ENCODE results near the gene BCL7A. TPM values are rescaled to one million over a fixed set of nuclear protein-coding genes. Genes with fewer than 3 reads are reported as not detected.

The BCL7A gene
- total RNA-seq, 1 experiment from 2014 or later = 14.5 TPM

DNA sequence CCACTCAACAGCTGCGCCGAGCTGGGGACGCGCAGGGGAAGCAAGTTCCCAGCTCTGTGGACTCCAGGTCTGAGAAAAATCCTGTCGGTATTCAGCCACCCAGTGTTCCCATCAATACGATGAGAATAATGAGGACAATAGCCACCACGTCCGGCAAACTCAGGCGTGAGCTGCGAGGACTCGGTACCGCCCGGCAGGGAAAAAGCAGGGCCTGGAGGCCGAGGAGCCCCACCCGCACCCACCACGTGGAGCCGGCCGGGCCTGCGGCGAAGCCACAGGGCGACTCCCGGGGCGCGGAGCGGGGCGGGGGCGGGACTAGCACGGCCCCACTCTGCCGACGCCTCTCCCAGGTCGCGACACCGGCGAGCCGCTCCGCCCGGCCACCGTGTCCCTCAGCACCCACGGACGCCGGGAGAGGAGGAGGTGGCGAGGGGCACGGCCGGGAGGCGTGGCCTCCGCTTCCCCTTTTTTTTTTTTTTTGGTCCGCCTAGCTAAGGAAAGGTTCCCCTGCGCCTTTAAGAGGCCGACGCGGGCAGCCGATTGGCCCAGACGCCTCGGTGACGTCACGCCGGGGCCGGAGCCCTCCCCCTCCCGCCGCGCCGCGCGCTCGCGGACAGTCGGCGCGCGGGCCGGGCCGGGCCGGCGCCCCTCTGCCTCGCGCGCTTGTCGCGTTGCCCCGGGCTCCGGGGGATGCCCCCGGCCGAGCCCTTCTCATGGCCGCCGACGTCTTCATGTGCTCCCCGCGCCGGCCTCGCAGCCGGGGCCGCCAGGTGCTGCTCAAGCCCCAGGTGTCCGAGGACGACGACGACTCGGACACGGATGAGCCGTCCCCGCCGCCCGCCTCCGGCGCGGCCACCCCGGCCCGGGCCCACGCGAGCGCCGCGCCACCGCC lies 56.7 kb downstream of the BCL7A start, which contains the start of gene MLXIP:
TSS of gene MLXIP (plus strand) at position 616 of the 892 bp plus-strand sequence. CDS start at position 714, 98 bp downstream.
- Histone ChIP-seq H3K4me3 (ENCODE audit: low read depth in 2 of 2, low read length in 2 of 2) (peak within 1 kb of the TSS; percentile 62 to 76), H3K4me1 (ENCODE audit: control insufficient read depth, insufficient read depth, low read length) (peaks cover 23% of the 10 kb centered on the region), H3K27me3 (ENCODE audit: control insufficient read depth, insufficient read depth, low read length) (no peaks in the 10 kb centered on the region), H3K27ac (ENCODE audit: low read length) (peak within 1 kb of the TSS; percentile 91), H3K9me3 (ENCODE audit: control insufficient read depth, insufficient read depth, low read depth, low read length) (no peaks in the 10 kb centered on the region), H3K36me3 (ENCODE audit: control insufficient read depth, insufficient read depth, low read length) (no peaks in the 10 kb centered on the region)
- in situ Hi-C loops (cut with HindIII; ENCODE audit: low pct_unique_long_range_greater_than_20kb, low sequenced_read_pairs) (no loop called here), intact Hi-C loops (cut with micrococcal nuclease; ENCODE audit: unreplicated experiment) (no loop called here)
- BruUV-seq (replicated peaks) = no TSS peak
- ChIA-PET POLR2A (interaction anchor here (0.6 to 1.2 kb wide), 4 partner anchors 10 to 458 kb away, joined by 3 to 6 read pairs (median 4); no protein-coding TSS in a partner anchor), CTCF (interaction anchor here (0.7 kb wide), 1 partner anchor 12 kb away, joined by 3 read pairs; no protein-coding TSS in a partner anchor)
- ATAC-seq = peak; percentile 93
- DNase-seq (ENCODE audit: low read depth, low spot score) = no peak
- TF ChIP-seq POLR2AphosphoS5 (IDR thresholded peaks at IDR 0.05; ENCODE audit: low read depth, low read length) = peak; percentile 74
- peak; percentile 86; the same call in 1 of the 2 replicates for TF ChIP-seq SIN3A (IDR thresholded peaks at IDR 0.05; ENCODE audit: borderline replicate concordance, insufficient read depth, low read depth, low read length)
- TF ChIP-seq TCF7L2 (IDR thresholded peaks at IDR 0.05; ENCODE audit: low read depth, low read length) = peak; percentile 92
- TF ChIP-seq, protein P1, sequence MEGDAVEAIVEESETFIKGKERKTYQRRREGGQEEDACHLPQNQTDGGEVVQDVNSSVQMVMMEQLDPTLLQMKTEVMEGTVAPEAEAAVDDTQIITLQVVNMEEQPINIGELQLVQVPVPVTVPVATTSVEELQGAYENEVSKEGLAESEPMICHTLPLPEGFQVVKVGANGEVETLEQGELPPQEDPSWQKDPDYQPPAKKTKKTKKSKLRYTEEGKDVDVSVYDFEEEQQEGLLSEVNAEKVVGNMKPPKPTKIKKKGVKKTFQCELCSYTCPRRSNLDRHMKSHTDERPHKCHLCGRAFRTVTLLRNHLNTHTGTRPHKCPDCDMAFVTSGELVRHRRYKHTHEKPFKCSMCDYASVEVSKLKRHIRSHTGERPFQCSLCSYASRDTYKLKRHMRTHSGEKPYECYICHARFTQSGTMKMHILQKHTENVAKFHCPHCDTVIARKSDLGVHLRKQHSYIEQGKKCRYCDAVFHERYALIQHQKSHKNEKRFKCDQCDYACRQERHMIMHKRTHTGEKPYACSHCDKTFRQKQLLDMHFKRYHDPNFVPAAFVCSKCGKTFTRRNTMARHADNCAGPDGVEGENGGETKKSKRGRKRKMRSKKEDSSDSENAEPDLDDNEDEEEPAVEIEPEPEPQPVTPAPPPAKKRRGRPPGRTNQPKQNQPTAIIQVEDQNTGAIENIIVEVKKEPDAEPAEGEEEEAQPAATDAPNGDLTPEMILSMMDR (IDR thresholded peaks at IDR 0.05) = no peak
- TF ChIP-seq, protein P2, sequence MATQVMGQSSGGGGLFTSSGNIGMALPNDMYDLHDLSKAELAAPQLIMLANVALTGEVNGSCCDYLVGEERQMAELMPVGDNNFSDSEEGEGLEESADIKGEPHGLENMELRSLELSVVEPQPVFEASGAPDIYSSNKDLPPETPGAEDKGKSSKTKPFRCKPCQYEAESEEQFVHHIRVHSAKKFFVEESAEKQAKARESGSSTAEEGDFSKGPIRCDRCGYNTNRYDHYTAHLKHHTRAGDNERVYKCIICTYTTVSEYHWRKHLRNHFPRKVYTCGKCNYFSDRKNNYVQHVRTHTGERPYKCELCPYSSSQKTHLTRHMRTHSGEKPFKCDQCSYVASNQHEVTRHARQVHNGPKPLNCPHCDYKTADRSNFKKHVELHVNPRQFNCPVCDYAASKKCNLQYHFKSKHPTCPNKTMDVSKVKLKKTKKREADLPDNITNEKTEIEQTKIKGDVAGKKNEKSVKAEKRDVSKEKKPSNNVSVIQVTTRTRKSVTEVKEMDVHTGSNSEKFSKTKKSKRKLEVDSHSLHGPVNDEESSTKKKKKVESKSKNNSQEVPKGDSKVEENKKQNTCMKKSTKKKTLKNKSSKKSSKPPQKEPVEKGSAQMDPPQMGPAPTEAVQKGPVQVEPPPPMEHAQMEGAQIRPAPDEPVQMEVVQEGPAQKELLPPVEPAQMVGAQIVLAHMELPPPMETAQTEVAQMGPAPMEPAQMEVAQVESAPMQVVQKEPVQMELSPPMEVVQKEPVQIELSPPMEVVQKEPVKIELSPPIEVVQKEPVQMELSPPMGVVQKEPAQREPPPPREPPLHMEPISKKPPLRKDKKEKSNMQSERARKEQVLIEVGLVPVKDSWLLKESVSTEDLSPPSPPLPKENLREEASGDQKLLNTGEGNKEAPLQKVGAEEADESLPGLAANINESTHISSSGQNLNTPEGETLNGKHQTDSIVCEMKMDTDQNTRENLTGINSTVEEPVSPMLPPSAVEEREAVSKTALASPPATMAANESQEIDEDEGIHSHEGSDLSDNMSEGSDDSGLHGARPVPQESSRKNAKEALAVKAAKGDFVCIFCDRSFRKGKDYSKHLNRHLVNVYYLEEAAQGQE (IDR thresholded peaks at IDR 0.05; ENCODE audit: insufficient read depth in 1 of 2, low read depth in 2 of 2, low read length in 1 of 2) = no peak

DNA sequence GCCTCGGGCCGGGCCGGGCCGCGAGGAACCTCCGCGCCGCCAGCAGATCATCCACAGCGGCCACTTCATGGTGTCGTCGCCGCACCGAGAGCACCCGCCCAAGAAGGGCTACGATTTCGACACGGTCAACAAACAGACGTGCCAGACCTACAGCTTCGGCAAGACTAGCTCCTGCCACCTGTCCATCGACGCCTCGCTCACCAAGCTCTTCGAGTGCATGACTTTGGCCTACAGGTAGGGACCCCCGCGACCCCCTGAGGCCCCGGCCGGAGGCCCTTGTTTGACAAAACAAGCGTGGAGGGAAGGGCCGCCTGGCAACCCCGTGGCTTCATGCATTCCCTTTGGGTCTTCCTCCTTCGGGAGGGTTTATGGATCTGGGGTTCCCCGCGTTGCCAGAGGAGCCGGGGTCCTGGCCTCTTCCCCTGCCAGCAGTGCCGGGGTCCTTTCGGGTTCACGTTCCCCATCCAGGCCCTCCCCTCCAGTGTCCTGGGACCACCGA lies 57.4 kb downstream of the BCL7A start:
- H3K36me3 ChIP-seq (ENCODE audit: control insufficient read depth, insufficient read depth, low read length) = peaks cover 2% of the 10 kb centered on the region; the same call in 1 of the 2 replicates
- H3K27ac ChIP-seq (ENCODE audit: low read length) = peak overlapping the region; percentile 91
- ATAC-seq = peak; percentile 52
- peak overlapping the region; percentile 62 to 76 for H3K4me3 ChIP-seq (ENCODE audit: low read depth in 2 of 2, low read length in 2 of 2)
- in situ Hi-C loops (cut with HindIII; ENCODE audit: low pct_unique_long_range_greater_than_20kb, low sequenced_read_pairs) (no loop called here), intact Hi-C loops (cut with micrococcal nuclease; ENCODE audit: unreplicated experiment) (no loop called here)
- ChIA-PET POLR2A (interaction anchor here (0.6 to 1.2 kb wide), 3 partner anchors 10 to 459 kb away, joined by 3 to 6 read pairs (median 4); no protein-coding TSS in a partner anchor), CTCF (no interaction called here)
- peaks cover 27% of the 10 kb centered on the region for H3K4me1 ChIP-seq (ENCODE audit: control insufficient read depth, insufficient read depth, low read length)
- TF ChIP-seq SIN3A (IDR thresholded peaks at IDR 0.05; ENCODE audit: borderline replicate concordance, insufficient read depth, low read depth, low read length) = no peak
- no peak for TF ChIP-seq POLR2AphosphoS5 (IDR thresholded peaks at IDR 0.05; ENCODE audit: low read depth, low read length)
- TF ChIP-seq, protein P1 (IDR thresholded peaks at IDR 0.05) = no peak
- TF ChIP-seq, protein P2 (IDR thresholded peaks at IDR 0.05; ENCODE audit: insufficient read depth in 1 of 2, low read depth in 2 of 2, low read length in 1 of 2) = no peak
- TF ChIP-seq TCF7L2 (IDR thresholded peaks at IDR 0.05; ENCODE audit: low read depth, low read length) = no peak
- DNase-seq (ENCODE audit: low read depth, low spot score) = no peak
- H3K9me3 ChIP-seq (ENCODE audit: control insufficient read depth, insufficient read depth, low read depth, low read length) = no peaks in the 10 kb centered on the region
- no peaks in the 10 kb centered on the region for H3K27me3 ChIP-seq (ENCODE audit: control insufficient read depth, insufficient read depth, low read length)
- no TSS peak for BruUV-seq (replicated peaks)

Data from Panc1 (cell line).